ENCODE data around the gene DENND1A.
"Not testable (repeated sequence)": the region's sequence is repeated elsewhere in the genome, so short reads cannot be mapped to it uniquely, and the experiment has no call there.

The DENND1A gene

GRCh38 chr9:123450098-123450770 is 479.7 kb downstream of the DENND1A start:
- no peak for DNase-seq

- DNase-seq: no peak
These were observed 481.8 kb downstream of the DENND1A start for GRCh38 chr9:123447934-123448646.

GRCh38 chr9:123445981-123446610 is 483.8 kb downstream of the DENND1A start:
- DNase-seq: no peak

GRCh38 chr9:123445116-123445515 is 484.8 kb downstream of the DENND1A start:
- DNase-seq: no peak

- no peak for DNase-seq
These were observed 488.2 kb downstream of the DENND1A start for GRCh38 chr9:123441769-123442168.

DNA sequence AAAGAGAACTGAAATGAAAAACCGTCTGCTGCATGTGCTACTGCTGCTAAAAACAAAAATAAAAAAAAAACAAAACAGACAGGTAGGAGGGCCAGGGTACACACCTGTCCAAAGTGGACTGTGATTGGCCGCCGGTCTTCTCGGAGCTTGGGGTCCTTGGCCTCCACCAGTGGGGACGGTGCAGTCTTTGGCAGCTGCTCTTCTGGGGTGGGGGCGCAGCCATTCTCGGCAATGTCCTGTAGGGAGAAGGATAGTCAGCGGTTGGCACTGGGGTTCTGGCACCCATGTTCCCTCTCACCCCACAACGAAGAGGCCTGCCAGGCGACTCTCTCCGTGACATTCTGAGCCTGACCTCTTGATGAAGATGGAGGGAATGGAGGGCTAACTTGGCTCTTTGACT is 489.7 kb downstream of the DENND1A start:
- no peak for DNase-seq

DNA sequence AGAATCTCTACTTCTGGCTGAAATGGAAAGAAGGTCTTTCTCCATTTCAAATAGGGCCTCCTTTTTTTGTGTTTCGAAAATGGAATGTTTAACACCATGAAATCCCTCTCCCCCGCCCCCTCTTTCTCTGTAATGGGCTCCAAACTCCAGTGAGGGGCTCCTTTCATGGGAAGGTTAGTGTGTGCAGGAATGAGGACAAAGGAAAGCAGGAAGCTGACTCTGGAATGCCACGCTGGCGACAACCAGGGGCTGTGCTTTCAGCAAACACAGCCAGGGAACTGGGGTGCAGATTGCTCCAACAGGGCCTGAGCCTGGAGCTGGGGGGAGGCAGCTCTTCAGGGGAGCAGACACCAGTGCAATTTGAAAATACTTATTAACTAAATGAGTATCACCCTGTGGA is 491.1 kb downstream of the DENND1A start:
- no peak for DNase-seq

DNA sequence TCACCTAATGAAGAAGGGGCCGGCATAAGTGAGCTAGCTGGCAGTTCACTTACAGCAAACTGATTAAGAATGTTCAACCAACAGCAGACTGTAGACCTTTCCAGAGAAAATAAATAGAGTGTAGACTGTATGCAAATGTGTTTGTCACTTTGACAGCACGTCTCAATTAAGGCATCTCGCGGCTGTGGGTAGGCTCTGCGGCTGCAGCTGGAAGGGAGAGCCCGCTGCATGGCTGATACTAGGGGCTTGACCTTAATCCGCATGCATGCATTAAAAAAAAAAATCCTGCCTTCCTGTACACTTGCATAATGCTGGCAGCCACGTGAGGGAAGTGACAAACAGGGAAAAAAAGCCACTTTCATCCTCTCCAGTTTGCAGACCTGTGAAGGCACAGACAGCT is 491.6 kb downstream of the DENND1A start:
- peak in 1 of 3 experiments; percentile 19 for DNase-seq

GRCh38 chr9:123437201-123437600 is 492.7 kb downstream of the DENND1A start:
- no peak for DNase-seq

DNA sequence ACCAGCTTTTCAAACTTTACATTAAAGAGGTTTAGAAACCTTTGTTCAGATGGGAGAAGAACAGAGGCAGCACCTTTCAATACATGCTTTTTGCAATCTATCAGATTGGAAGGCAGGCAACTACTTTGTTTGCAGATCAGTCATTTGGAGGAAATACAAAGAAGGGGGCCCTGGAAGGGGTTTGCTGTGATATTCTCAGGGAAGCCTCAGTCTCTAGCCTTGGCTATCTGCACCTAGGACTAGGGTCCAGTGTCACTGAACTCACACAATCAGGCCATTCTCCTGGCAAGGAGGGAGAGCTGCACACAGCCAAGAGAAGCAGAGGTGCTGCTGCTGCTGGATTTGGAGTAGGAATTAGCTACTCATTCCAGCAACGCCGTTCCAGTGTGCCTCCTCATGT is 494.5 kb downstream of the DENND1A start:
- DNase-seq: no peak

- no peak for DNase-seq
These were observed 495.2 kb downstream of the DENND1A start for GRCh38 chr9:123434619-123435240.

DNA sequence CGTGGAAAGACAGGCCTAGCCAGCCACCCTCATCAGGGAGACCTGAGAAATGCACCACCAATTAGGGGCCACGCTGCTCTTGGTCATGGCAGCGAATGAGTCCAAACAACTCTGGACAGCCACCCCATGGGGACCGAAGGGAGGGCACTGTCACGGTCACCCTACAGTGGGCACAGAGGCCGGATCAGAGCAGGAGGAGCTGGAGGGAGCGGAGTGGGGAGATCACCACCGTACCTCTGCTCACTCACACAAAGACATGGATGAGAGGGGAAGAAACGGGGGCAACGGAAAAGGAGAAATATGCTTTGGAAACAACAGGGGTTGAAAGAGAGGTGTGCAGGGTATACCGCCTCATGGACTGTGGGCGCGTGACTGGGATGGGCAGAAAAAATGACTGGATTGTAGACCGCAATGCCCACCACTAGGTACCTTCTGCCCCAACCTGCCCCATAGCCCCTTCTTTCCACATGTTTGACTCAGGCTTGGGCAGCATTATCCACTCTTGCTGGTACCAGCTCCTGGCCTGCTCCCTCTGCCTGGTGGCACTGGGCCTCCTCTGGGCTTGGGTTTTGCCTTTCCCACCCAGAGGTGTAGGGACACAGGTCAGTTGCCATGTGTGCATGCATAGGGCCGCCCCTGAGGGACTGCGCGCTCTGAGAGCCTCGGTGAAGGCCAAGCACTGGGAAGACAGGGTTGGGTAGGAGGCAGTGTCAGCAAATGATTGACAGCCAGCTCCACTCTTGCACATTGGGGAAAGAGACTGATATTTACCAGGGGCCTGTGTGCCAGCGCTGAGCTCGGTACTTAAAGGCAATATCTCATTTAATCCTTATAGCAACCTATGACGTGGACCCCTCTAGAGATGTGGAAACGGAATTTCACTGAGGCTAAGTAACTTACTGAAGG is 497.3 kb downstream of the DENND1A start:
- no peak for DNase-seq

DNA sequence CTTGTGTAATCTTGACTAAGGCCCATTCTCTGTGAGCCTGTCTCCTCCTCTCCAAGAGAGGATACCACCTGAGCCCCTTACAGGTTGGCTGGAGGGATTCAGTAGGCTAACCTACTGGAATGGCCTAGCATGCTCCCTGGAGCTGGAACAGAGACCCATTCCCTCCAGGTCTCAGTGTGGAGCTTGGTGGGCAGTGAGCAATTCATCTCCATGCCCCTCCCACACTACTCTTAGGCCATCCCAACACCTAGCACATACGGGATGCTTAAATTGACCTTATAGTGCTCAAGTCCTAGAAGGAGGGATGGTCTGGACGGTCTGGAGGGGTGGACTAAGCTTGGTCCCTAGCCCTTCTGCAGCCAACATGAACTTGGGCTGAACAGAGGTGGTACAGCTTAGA is 498.3 kb downstream of the DENND1A start:
- DNase-seq: no peak

DNA sequence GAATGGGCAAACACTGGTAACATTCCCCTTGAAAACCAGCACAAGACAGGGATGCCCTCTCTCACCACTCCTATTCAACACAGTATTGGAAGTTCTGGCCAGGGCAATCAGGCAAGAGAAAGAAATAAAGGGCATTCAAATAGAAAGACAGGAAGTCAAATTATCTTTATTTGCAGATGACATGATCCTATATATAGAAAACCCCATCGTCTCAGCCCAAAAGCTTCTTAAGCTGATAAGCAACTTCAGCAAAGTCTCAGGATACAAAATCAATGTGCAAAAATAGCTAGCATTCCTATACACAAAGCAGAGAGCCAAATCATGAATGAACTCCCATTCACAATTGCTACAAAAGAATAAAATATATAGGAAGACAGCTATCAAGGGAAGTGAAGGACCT is 501.5 kb downstream of the DENND1A start:
- not testable (repeated sequence) for DNase-seq

- no peak for DNase-seq
These were observed 503.5 kb downstream of the DENND1A start for GRCh38 chr9:123426406-123426805.

- DNase-seq: no peak
These were observed 504.0 kb downstream of the DENND1A start for GRCh38 chr9:123425836-123426365.

GRCh38 chr9:123425261-123425821 is 504.6 kb downstream of the DENND1A start:
- no peak for DNase-seq

DNA sequence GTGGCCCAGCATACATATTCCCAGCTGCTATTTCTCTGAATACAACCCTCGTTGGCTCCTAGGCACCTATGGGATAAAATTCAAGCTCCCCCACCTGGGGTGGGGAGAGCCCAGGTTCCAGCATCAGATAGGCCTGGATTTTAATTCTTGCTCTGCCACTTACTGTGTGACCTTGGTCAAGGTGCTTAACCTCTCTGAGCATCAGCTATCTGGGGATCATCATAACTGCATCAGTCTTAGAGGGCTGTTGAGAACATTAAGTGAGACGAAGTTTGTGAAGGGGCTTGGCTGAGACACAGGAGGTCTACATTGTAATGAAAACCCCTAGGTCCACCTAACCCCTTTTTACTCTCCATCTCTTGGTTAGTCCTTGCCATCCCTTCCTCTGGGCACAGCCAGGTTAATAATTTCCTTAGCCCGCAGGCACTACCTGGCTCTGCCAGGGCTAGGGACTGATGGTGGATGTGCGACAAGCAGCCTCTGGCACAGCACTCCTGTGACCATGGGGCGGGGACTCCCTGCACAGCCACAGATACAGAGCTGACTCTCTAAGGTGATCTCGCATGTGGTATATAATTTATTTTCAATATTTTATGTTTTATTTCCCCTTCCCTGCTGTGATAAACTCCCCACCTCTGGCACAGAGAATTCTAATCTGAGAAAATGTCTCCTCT is 505.2 kb downstream of the DENND1A start:
- DNase-seq: no peak

- DNase-seq: no peak
These were observed 505.8 kb downstream of the DENND1A start for GRCh38 chr9:123424131-123424530.

DNA sequence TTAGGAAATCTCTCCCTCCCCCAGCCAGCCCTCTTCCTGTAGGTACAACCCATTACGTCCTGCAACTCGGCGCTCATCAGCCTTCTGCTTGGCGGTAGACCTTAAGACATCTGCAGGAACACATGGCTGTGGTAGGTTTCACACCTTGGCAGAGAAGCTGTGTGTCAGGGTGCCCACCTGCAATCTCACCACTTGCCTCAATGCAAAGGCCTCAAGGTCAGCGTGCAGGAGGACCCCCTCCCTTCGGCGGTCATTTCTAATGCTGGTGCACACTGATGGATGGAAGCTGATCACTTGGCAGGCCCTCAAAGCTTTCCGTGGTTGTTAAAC is 506.6 kb downstream of the DENND1A start:
- DNase-seq: no peak

GRCh38 chr9:123422635-123423310 is 507.2 kb downstream of the DENND1A start:
- no peak for DNase-seq
